GM13976 (cell line): ENCODE measurements around the gene SPI1.

Experiments used
- DNase-seq: peaks from one replicate; pipeline ENCODE4 v3.0.0; 2012; ENCODE audit warnings: low spot score
- in situ Hi-C: fragments of 300-500 bp; cut with MboI; formaldehyde crosslinking; loops from one replicate; pipeline ENCODE4 v1.12.0; 2022; ENCODE audit warnings: low sequenced_read_pairs, mixed read lengths, inconsistent platforms; ENCODE audit not compliant: unreplicated experiment
- TF ChIP-seq, protein P1 (sequence below): IDR thresholded peaks from 2 replicates; pipeline ENCODE4 v1.5.1; 2012; ENCODE audit warnings: borderline replicate concordance, mild to moderate bottlenecking; ENCODE audit not compliant: insufficient read depth; ENCODE audit errors: extremely low read depth, missing control alignments, control extremely low read depth

Gene SPI1

DNA sequence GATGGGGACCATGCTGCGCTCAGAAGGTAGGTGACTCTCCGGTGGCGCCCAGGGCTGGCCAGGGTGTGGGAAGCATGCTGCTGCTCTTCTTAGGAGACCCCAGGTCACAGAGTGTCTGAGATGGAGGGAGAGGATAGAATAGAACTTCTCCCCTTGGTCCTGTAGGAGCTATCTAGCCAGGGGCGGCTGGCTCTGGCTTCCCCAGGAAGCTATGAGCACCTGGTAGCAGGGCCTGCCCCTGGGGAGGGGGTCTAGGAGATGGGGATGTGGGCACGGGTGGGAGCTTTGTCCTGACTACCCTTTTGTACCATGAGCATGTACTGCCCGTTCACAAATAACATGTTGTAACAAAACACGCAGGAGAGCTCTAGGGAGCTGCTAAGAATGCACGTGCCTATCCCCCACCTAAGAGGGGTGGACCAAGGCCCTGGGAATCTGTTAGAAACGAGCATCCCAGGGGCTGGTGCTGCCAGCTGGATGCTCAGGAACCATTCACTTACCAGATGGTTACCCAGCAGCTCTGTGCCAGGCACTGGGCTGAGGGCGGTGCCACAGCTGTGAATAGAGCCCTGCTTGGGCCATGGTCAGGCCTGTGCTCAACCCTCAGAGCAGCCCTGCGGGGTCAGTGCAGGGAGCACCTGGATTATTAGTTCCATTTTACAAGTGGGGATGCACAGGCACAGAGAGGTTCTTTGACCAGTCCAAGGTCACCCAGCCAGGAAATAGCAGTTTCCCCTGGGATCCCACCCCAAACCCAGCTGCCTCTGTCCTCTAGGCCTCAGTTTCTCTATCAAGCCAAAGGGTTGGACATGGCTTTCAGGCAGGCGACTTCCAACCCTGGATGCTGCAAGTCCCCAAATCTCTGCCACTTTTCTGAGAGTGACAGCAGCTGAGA is 32.3 kb upstream of the SPI1 start:
- TF ChIP-seq, protein P1, sequence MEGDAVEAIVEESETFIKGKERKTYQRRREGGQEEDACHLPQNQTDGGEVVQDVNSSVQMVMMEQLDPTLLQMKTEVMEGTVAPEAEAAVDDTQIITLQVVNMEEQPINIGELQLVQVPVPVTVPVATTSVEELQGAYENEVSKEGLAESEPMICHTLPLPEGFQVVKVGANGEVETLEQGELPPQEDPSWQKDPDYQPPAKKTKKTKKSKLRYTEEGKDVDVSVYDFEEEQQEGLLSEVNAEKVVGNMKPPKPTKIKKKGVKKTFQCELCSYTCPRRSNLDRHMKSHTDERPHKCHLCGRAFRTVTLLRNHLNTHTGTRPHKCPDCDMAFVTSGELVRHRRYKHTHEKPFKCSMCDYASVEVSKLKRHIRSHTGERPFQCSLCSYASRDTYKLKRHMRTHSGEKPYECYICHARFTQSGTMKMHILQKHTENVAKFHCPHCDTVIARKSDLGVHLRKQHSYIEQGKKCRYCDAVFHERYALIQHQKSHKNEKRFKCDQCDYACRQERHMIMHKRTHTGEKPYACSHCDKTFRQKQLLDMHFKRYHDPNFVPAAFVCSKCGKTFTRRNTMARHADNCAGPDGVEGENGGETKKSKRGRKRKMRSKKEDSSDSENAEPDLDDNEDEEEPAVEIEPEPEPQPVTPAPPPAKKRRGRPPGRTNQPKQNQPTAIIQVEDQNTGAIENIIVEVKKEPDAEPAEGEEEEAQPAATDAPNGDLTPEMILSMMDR, result no peak
- no peak for DNase-seq
- in situ Hi-C loops, result no loop called here

DNA sequence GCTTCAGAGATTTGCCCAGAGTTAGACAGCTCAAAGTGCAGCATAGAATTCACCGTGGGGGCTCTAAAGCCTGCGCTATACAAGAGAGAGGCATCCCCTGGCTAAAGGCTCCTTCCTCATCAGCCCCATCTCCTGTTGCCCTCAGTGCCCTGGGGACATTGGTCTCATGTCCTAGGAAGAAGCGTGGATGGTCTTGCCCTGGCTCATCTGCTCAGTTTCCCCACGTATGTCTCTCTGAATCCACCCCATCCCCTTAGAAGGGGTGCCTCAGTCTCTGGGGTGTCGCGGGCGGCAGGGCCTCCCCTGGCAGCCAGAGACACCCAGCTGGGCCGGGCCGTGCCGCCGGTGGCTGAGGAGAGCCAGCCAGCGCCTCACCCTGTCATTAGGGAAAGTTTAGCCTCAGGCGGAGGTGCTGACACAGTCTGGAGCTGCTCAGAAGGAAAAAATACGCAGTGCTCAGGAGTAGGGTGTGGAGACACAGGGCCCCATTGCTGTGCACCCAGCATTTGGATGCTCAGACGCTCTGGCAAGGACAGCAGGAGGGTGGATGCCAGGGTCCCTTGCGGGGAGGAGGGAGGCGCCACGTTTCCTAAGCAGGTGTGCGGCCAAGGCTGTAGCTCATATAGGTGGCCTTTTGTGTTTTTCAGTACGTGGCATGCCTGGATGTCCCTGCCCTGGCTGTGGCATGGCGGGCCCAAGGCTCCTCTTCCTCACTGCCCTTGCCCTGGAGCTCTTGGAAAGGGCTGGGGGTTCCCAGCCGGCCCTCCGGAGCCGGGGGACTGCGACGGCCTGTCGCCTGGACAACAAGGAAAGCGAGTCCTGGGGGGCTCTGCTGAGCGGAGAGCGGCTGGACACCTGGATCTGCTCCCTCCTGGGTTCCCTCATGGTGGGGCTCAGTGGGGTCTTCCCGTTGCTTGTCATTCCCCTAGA is 31.4 kb upstream of the SPI1 start:
- no peak for DNase-seq
- in situ Hi-C loops, result no loop called here
- TF ChIP-seq, protein P1, result no peak

DNA sequence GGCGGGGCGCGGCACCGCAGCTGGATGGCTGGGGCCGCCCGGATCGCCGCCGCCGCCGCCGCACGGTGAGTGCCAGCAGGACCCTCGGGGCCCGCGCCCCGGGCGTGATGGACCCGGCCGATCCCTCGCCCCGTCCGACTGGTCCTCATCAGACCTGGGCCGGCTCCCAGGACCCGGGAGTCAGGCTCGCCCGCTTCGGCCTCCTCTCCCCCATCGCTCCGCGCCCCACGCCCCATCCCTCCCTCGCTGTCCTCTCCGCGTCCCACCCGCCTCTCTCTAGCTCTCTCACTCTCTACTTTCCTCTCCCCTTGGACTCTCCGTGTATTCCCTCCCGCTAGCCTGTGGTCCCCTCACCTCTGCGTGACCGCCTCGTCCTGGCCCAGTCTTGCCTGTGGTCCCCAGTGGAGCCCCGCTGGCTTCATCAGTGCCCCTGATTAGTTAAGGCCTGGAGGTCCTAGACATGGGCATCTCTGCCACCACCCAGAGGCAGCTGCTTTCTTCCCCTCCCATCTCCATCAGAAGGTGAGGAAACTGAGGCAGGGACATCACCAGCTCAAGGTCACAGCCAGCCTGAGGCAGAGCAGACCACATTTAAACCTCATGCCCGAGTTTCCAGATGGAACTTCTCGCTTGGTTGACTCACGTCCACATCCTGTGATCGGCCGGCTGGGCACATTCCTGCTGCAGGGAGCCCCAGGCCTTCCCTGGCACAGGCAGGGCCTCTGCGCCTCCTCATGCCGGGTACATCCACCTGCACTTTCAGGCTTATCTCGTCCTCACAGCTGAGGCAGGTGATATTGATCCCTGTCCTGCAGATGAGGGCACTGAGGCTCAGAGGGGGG is 30.5 kb upstream of the SPI1 start:
- no peak for DNase-seq
- TF ChIP-seq, protein P1, result no peak
- in situ Hi-C loops, result no loop called here

DNA sequence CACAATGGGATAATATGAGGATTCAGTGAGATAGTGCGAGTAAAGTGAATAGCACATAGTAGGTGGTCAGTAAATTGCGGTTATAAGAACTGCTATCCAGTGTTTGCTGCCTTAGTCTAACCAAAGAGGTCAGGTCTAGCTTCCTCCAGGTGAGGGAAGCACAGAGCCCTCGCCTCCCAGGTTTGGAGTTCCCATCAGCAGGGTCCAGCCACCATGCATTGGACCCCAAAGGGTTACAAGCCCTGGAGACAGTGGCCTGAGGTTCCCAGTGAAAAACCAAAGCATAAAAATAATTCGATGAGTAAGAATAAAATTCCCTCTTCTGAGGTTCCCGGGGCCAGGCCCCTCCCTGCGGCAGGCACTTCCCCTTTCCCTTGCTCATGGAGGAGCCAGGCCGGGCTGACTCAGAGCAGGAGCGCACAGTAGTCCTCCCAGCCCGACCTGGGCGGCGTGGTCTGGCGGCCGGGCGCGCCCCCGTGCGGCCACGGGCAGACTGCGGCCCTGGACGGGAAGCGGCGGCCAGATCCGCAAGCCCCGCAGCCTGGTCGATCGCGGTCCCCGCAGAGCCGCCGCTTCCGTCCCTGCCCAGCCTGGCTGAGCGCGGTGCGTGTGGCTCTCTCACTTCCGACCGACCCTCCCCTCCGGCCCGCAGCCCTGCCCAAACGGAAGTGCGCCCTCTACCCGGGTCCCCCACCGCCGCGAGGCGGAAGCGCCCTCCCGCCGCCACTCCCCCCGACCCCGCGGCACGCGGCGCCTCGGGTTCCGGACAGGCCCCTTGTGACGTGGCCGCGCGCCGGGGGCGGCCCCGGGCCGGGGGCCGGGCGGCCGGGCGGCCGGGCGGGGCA is 29.6 kb upstream of the SPI1 start, which contains the start of gene SLC39A13:
Gene SLC39A13, plus strand, starts transcription at position 845 of the 845 bp plus-strand sequence. CDS start 1,505 bp downstream, outside the sequence.
- TF ChIP-seq, protein P1, result peak; percentile 98
- DNase-seq, result peak; percentile 98
- in situ Hi-C loops, result no loop called here

DNA sequence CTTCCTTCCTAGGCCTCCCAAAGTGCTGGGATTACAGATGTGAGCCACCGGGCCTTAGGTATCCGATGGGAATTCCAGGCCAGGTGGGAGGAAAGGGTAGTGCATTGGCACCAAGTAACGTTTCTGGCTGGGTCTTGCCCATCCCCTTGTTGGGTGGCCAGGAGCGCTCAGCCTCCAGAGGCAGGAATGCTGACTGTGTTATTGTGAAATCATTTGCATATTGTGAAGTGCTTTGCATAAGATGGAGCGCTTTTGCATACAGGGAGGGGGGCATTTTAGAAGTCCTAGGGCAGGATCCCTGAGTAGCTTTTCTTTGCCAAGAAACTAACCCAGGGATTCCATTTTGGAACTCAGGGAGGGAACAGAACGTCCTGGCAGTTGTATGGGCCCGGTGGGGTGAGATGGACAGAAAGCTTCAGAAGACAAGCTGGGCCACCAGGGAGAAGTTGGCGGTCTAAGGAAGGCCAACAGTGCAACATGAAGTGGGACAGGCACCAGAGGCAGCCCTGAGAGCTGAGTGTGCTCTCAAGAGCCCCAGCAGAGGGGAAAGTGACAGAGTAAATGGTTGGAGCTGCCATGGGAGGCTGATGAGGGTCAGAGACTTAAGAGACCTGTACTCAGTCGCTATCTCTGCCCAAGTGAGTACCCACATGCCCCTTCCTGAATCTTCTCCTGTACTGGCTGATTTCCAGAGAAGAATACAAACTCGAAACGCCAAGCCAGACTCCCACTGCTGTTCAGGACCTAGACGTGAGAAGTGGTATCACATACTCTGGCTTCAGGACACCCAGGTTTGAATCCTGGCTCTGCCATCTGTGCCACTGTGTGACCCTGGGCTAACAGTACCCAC is 28.8 kb upstream of the SPI1 start:
- no peak for DNase-seq
- TF ChIP-seq, protein P1, result no peak
- in situ Hi-C loops, result no loop called here
